KG1 (cell line): ENCODE results near the gene PTH1R.

Experiments
- DNase-seq: peaks from one replicate; lab custom pipeline; 2025; lab: John Stamatoyannopoulos, UW

PTH1R gene

DNA sequence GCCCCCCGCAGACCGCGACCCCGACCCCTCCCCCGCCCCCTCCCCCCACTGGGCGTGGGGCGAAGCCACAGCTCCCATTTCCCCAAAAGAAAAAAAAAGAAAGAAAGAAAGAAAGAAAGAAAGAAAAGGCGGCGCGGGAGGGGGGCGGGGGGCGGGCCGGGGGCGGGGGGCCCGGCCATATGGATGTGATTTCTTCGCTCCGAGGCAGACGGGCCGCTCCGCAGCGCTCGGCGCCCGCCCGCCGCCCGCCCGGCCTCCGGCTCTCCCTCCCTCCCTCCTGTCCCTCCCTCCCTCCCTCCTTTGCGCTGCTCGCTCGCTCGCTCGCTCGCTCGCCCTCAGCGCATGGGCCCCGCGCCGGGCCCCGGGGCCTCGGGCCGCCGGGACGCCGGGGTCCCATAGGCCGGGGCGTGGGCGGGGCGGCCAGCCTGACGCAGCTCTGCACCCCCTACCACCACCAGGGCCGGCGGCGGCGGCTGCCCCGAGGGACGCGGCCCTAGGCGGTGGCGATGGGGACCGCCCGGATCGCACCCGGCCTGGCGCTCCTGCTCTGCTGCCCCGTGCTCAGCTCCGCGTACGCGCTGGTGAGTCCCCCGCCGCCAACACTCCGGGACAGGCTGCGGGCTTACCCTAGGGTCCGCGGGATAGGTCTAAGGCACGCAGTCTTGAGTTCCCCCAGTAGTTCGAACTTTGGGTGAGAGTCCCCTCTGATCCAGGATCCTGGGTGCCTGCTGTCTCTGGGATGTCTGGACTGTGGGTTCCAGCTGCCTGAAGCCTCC is 5.7 kb downstream of the PTH1R start:
- no peak for DNase-seq

GRCh38 chr3:46883830-46884185 is 6.3 kb downstream of the PTH1R start:
- no peak for DNase-seq

- no peak for DNase-seq
Observed at GRCh38 chr3:46884427-46884826, 6.9 kb downstream of the PTH1R start.

DNA sequence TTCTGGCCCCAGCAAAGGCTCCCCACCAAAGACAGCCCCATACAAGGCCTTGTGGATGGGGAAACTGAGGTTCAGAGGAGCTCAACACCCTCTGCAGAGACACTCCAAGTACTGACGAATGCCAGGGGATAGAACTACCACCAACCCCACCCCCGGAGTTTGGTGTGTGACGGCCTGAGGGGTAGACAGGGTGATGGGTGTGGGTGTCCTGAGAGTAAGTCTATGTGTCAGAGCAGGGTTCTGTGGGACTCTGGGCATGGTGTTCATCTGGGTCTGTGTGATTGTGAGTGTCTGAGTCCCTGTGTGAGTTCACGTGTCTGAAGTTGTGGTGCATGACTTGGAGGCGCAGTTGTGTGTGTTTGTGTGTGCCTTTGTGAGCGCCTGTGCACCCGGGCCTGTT is 7.4 kb downstream of the PTH1R start:
- DNase-seq, result no peak

DNA sequence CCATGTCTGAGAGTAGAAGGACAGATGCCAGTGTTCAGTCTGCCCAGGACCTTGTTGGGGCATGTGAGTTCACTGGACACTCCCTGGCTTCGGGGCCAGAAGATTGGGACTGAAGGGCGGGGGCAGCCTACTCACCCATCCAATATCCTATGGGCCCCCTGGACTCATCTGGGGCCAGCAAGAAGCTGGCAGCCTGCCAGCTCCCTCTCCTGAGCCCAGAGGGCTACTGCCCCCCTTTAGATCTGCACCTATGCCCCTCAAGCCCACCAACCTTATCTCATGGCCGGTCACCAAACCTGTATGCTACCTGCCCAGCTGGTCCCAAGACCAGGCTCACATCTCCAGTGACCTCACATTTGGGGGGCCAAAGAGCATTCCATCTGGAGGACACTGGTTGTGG is 8.1 kb downstream of the PTH1R start:
- no peak for DNase-seq

DNA sequence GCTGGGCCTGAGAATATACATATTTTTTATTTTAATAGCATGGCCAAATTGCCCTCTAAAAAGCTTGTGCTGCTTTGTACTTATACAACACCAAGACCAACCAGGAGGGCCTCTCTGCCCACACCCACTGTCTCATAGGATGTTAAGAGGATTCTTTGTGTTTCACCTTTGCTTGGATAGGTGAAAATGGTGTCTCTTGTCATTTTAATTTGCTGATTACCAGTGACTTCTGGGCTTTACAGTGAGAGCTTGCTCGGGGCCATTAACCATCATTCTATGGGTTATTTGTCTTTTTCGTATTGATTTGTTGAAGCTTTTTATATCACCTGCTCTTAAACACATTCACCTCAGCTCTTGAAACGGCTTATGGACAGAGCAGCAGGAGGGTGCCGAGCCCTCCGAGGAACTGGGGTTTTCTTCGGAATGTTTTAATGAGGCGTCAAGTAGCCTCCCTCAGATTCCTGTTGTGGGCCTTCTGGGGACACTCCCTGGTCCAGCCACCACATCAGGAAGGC is 10.5 kb downstream of the PTH1R start:
- no peak for DNase-seq

DNA sequence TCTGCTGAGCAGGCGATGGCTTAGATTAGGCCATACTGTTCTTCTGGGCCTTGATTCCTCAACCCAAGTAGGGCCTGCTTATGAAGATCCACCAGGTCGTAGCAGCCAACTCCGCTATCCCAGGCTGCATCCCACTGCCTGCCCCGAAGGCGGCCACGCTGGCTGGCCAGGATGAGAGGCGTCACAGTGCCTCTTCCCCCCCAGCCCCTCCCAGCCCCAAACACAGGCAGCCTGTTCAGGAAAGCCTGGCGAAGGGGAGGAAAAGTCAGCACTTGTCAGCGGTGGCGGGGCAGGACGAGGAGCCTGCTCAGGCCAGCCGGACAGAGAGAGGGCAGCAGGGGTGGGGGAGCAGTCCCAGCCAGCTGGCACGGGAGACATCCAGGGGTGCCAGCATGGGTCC is 11.2 kb downstream of the PTH1R start:
- DNase-seq, result no peak

DNA sequence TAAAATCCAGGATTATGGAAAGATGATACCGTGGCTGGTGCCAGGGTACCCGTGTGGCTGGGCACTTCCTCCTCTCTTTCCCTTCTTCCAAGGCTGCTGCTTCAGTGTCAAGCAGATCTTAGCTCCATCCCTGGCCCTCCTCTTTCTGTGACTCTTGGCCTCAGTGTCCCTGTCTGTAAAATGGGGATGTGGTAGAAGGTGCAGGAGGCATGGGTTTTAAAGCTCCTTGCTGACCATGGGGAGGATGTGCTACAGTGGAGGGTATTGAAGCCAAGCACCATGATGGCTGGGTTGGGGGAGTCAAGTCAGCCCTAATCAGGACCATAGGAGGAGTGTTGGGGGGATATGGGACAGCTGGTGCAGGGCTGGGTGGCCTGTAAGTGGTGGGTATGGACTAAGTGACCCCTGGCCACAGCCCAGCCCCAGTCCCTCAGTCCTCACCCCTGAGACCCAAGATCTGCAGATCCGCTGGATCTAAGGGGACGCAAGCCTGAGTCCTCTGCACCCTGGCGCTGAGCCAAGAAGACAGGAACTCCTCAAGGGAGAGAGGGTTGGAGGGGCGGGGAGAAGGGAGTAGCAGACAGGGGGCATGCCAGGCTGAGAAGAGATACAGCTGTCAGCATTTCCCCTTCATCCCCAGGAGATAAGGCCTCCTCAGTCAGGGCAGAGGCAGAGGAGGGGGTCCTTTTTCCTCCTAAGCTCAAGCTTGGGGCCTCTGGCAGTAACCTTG is 12.0 kb downstream of the PTH1R start:
- DNase-seq, result no peak

DNA sequence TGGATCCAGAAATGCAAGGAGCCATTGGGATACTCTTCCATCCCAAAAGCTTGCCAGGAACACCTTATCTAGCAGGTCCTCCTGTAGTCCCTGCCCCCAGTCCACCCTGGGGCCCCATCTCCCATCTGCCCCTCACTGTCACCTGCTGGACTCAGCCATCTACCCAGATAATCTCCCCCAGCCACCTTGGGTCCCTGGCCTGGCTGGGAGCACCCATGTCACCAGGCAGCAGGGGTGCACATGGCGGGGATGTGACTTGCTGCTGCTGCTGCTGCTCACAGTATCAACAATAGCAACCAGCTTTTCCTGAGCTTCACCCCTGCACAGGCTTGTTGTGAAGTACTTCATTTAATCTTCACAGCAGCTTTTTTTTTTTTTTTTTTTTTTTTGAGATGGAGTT is 12.6 kb downstream of the PTH1R start:
- no peak for DNase-seq

- no peak for DNase-seq
Observed at GRCh38 chr3:46891132-46891531, 13.6 kb downstream of the PTH1R start.

DNA sequence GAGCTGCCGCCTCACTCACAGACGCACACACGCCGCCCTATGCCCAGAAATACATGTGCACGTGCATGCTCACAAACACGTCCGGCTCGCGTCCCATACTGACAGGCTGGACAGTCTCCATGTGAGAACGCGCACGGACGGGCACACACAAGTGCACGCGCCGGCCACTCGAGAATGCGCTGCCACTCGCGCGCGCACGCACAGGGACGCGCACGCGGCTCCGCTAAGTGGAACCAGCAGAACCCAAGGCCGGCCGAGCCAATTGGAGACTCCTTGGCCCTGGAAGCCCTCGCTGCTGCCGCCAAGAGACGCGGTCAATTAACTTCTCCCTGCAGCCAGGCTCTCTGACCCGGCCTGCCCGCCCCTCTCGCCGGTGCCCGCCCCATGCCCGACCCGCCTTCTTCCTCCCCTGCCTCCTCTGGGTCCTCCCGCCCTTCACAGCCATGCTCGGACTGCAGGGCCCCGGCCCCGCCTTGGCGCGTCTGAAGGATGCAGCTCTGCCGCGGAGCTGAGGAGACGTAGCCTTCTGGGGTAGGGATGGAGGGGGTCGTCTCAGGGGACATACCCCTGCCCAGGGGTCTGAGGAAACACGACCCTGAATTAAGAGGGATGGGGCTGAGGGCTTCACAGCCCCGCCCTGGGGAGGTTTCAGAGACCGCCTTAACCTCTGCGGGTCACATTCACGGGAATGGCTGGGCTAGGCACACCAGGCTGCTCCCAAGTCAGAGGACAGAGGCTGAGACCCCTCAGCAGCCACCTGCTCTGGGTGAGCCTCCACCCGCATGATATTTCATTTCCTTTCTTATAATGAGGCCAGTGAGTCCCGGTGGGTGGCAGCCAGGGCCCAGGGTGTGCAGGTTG is 15.0 kb downstream of the PTH1R start:
- no peak for DNase-seq

- no peak for DNase-seq
Observed at GRCh38 chr3:46893146-46893748, 15.7 kb downstream of the PTH1R start.

GRCh38 chr3:46893763-46894162 is 16.2 kb downstream of the PTH1R start:
- DNase-seq, result no peak

- DNase-seq, result no peak
Observed at GRCh38 chr3:46894256-46894655, 16.7 kb downstream of the PTH1R start.

DNA sequence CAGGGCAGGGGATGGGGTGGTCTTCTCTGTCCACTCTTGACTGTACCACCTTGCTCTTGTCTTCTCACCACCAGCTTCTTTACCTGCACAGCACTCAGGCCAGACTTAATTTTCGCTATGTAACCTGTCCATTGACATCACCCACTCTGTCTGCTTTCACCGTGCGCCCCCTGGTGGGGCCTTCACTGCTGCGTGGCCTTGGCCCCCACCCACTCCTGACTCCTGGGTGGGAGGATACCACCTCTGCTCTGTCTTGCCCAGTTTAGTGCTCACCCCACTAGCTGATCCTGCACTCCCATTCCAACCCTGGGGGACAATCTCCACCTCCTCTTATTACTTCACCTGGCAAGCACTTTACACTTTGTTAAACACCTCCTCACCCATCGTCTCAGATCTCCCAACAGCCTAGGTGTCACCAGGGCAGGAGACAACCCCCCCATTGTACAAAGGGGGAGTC is 17.7 kb downstream of the PTH1R start:
- DNase-seq, result peak; percentile 54

DNA sequence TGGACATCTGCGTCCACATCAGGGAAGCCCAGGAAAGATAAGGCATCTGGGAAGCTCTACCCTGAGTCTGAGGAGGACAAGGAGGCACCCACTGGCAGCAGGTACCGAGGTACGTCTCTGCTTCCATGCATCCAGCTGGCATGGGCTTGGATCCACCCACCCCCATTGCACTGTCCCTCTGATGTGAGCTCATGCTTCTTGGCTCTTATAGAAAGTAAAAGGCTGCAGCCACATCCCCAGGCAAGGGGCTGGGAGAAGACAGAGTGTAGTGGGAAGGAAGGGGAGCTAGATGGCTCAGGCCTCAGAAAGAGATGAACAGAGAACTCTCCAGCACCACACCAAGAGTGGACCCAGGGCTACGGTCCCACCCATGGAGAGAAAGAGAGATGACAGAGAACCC is 18.2 kb downstream of the PTH1R start:
- DNase-seq, result no peak

GRCh38 chr3:46896386-46896785 is 18.9 kb downstream of the PTH1R start:
- DNase-seq, result no peak

DNA sequence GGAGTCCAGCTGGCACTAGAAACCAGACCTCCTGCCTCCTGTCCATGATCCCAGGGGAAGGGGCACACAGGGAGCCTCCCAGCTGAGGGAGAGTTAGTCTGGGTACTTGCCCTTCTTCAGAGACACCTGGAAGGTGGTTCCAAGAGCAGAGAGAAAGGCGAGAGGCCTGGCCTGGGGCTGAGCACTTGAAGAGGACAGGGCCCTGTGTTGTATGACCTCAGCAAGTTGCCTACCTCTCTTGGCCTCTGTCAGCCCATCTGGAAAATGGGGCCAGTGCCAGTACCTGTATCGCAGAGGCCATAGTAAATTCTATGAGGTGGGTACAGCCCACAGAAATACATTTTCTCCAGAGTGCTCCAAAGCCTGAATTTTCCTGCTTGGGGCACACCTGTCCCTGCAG is 19.5 kb downstream of the PTH1R start:
- DNase-seq, result no peak

GRCh38 chr3:46897829-46898320 is 20.4 kb downstream of the PTH1R start:
- DNase-seq, result no peak

DNA sequence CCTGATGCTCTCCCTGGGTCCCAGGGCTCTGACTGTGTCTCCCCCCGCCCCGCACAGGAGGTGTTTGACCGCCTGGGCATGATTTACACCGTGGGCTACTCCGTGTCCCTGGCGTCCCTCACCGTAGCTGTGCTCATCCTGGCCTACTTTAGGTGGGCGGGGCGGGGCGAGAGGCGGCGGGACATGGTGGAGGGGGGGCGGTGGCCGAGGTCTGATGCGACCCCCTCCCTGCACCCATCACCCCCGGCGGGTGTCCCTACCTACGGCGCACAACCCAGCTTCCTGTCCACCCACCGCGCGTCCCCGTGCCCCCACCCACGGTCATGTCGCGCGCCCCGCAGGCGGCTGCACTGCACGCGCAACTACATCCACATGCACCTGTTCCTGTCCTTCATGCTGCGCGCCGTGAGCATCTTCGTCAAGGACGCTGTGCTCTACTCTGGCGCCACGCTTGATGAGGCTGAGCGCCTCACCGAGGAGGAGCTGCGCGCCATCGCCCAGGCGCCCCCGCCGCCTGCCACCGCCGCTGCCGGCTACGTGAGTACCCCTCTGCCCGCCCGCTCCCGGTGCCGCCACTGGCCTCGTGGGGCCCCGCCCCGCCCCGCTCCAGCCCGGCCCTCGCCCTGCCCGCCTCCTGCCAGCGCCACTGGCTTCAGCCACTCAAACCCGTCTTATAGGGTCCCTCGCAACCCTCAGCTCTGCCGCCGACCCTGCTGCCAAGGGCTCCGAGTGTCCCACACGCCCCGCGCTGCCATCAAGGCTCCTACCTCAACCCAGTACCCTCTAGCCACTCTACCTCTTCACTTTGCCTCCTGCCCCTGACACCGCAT is 21.0 kb downstream of the PTH1R start:
- DNase-seq, result no peak
